ENCODE data around the gene E2F4. TPM values are rescaled to one million over a fixed set of nuclear protein-coding genes. Genes with fewer than 3 reads are reported as not detected.

E2F4 gene
- total RNA-seq (2021; fragmentation: NEBNext Ultra II Directional; extraction: Animal tissue kit (Norgen Biotek cat#: 25700)) (78.0 and 79.9 TPM in 2 replicates), polyA plus RNA-seq (2011; rRNA removed) (157 and 194 TPM in 2 replicates), polyA minus RNA-seq (2011; rRNA and poly(A)+ RNA removed) (87.0 and 93.0 TPM in 2 replicates)
- 134 TPM for polyA plus RNA-seq (2011; cell fraction: cytosol; rRNA removed)
- 285 TPM for polyA plus RNA-seq (2011; cell fraction: nucleus; rRNA removed)
- 78.1 to 93.8 TPM (median 86.1 TPM) in 4 replicates for polyA plus RNA-seq (2012, experiment 1 of 2)
- 88.7 TPM for polyA plus RNA-seq (2012, experiment 2 of 2)
- polyA plus RNA-seq (2013, experiment 1 of 2), result 55.2 TPM
- 51.2 TPM for polyA plus RNA-seq (2013, experiment 2 of 2)
- polyA minus RNA-seq (2011; cell fraction: cytosol; rRNA and poly(A)+ RNA removed), result 54.8 TPM
- 74.9 TPM for polyA minus RNA-seq (2011; cell fraction: nucleus; rRNA and poly(A)+ RNA removed)
- long read RNA-seq, experiment 1, transcript E2F4-201 (10 exons, 2,096 nt), result major isoform, 16 of 67 reads
- long read RNA-seq, experiment 1, partial matches to known transcripts, result 21 of 67 reads
- long read RNA-seq, experiment 1, other reads (novel, unspliced or antisense), result 27 of 67 reads
- long read RNA-seq, experiment 2, result 0 reads

GRCh38 chr16:67191995-67192681 is at the start of gene E2F4:
Gene E2F4, plus strand, starts transcription at chr16:67192155. Its CDS starts 73 bp downstream, at chr16:67192228.
- Histone ChIP-seq H2BK5ac (ENCODE audit: low read depth, low read length) (peak within 1 kb of the TSS; percentile 66; the same call in 1 of the 2 replicates), H3K4me2 (ENCODE audit: insufficient read depth in 1 of 2, low read depth in 2 of 2, low read length in 2 of 2) (peak within 1 kb of the TSS; percentile 93 to 94), H3K79me2 (ENCODE audit: control insufficient read depth in 1 of 2, insufficient read depth in 2 of 2, low read length in 2 of 2) (peaks cover 8 to 17% of the 10 kb centered on the region in 2 experiments), H2BK12ac (ENCODE audit: low read depth, low read length) (0 out of 2 replicates have a peak within 1 kb of the TSS, but pooled peaks have one; percentile 45), H2BK20ac (ENCODE audit: low read length) (no peak within 1 kb of the TSS), H4K20me1 (replicated peaks in 1 of 2; ENCODE audit: control insufficient read depth in 1 of 2, insufficient read depth in 2 of 2, low read length in 2 of 2) (peaks cover 4 to 20% of the 10 kb centered on the region in 2 experiments), H2BK120ac (replicated peaks; ENCODE audit: low read depth, low read length) (no peak within 1 kb of the TSS), H3K27ac (ENCODE audit: low read depth, low read length) (peak within 1 kb of the TSS; percentile 41), H4K5ac (ENCODE audit: insufficient read length, low read depth, low read length) (peak within 1 kb of the TSS; percentile 90), H4K91ac (replicated peaks; ENCODE audit: insufficient read length, low read length) (peak within 1 kb of the TSS; percentile 61), H3K4ac (replicated peaks; ENCODE audit: insufficient read length, low read depth, low read length) (peak within 1 kb of the TSS; percentile 41), H3K36me3 (ENCODE audit: control insufficient read depth in 2 of 4, insufficient read depth in 4 of 4, low read length in 3 of 4) (peaks cover 14 to 35% (median 28%) of the 10 kb centered on the region in 4 experiments), H2AK5ac (ENCODE audit: low read depth, low read length) (no peak within 1 kb of the TSS), H3K9me3 (ENCODE audit: insufficient read depth in 2 of 2, low read depth in 1 of 2, low read length in 1 of 2) (no peaks in the 10 kb centered on the region), H2BK15ac (ENCODE audit: low read length) (no peak within 1 kb of the TSS), H3K23ac (ENCODE audit: insufficient read length) (no peak within 1 kb of the TSS), H3K14ac (ENCODE audit: insufficient read length) (no peak within 1 kb of the TSS), H3K23me2 (ENCODE audit: low read depth, low read length) (peaks cover 7% of the 10 kb centered on the region), H2AFZ (ENCODE audit: low read length) (no peak within 1 kb of the TSS; the same call in 1 of the 2 replicates), H3K9ac (replicated peaks in 1 of 4; ENCODE audit: extremely low read depth in 1 of 4, low read depth in 3 of 4, low read length in 3 of 4) (peak within 1 kb of the TSS; percentile 75 to 91 (median 81)), H3K4me3 (ENCODE audit: extremely low read depth in 1 of 4, insufficient read depth in 2 of 4, low read depth in 3 of 4, low read length in 4 of 4) (peak within 1 kb of the TSS; percentile 96 to 99 (median 98)), H3K4me1 (replicated peaks in 1 of 4; ENCODE audit: control insufficient read depth in 3 of 4, insufficient read depth in 4 of 4, low read length in 3 of 4) (peaks cover 0 to 7% (median 2%) of the 10 kb centered on the region in 4 experiments; a peak in 4 of 7 replicates), H3K18ac (ENCODE audit: extremely low read depth, low read length) (peak within 1 kb of the TSS; percentile 75; the same call in 1 of the 2 replicates), H3K79me1 (ENCODE audit: low read depth, low read length) (peaks cover 10% of the 10 kb centered on the region), H3K27me3 (replicated peaks in 1 of 4; ENCODE audit: control insufficient read depth in 3 of 4, extremely low read depth in 1 of 4, insufficient read depth in 3 of 4, low read length in 3 of 4) (no peaks in the 10 kb centered on the region), H3K56ac (replicated peaks; ENCODE audit: insufficient read length, low read depth, low read length) (peak within 1 kb of the TSS; percentile 47), H4K8ac (ENCODE audit: extremely low read depth, insufficient read depth, low read length) (peak within 1 kb of the TSS; percentile 71)
- ChIA-PET POLR2A (ENCODE audit: partially characterized antibody) (interaction anchor here (0.5 to 1.4 kb wide), 6 partner anchors 16 to 449 kb away, joined by 3 to 5 read pairs (median 4); no protein-coding TSS in a partner anchor), CTCF (ENCODE audit: partially characterized antibody) (interaction anchor here (0.5 to 8.7 kb wide), 10 partner anchors 10 to 868 kb away, joined by 3 to 111 read pairs (median 4); no protein-coding TSS in a partner anchor)
- WGBS, 2 experiments (ENCODE audit: extremely low coverage in 1 of 2, insufficient coverage in 1 of 2, insufficient read length in 1 of 2, insufficient replicate concordance in 2 of 2, low coverage in 1 of 2, low lambda C conversion rate in 2 of 2, missing lambda C conversion rate in 1 of 2), result 1% methylated on average over 45 of the region's 54 CpGs; no CpG with 5 or more reads in 1 of the 2 experiments
- FAIRE-seq (peak; percentile 48), DNase-seq (ENCODE audit: low read depth in 1 of 2, low spot score in 2 of 2) (peak in 1 of 2 experiments; percentile 88)
- TF ChIP-seq TBP (IDR thresholded peaks at IDR 0.05; ENCODE audit: low read depth, low read length) (no peak), ASH2L (IDR thresholded peaks at IDR 0.05; ENCODE audit: low read length) (peak; percentile 35), CREB1 (IDR thresholded peaks at IDR 0.05) (peak; percentile 62; the same call in 1 of the 2 replicates), SIRT6 (IDR thresholded peaks at IDR 0.05; ENCODE audit: low read length) (no peak), BRCA1 (IDR thresholded peaks at IDR 0.05; ENCODE audit: low read depth, low read length) (no peak), USF2 (IDR thresholded peaks at IDR 0.05; ENCODE audit: low read length) (no peak), FOSL1 (IDR thresholded peaks at IDR 0.05; ENCODE audit: insufficient read depth, low read depth, low read length) (no peak), RBBP5 (IDR thresholded peaks at IDR 0.05; ENCODE audit: borderline replicate concordance, low read depth, low read length) (peak; percentile 9; the same call in 1 of the 2 replicates)
